Activated CD4-positive, CD25-positive, alpha-beta regulatory T cell treated with anti-CD3 and anti-CD28 coated beads, Interleukin-2, amount 50 U/mL, for 16 hours (primary cell): ENCODE results near the gene DAZAP2.

Source experiments
- DNase-seq: peaks from one replicate; pipeline ENCODE4 v3.0.0-alpha.2; 2020; ENCODE audit warnings: low read depth, low spot score

Gene DAZAP2

GRCh38 chr12:51238510-51239334 lies at the start of gene DAZAP2:
Gene DAZAP2, plus strand, starts transcription at chr12:51238826. Its CDS starts 82 bp downstream, at chr12:51238908.
- peak; percentile 87 for DNase-seq

GRCh38 chr12:51189790-51190355 lies 48.8 kb upstream of the DAZAP2 start:
- DNase-seq: no peak

- no peak for DNase-seq
Observed at GRCh38 chr12:51190820-51191219, 47.8 kb upstream of the DAZAP2 start.

GRCh38 chr12:51191516-51192283 lies 46.9 kb upstream of the DAZAP2 start:
- DNase-seq: no peak

- no peak for DNase-seq
Observed at GRCh38 chr12:51192284-51192671, 46.3 kb upstream of the DAZAP2 start.

GRCh38 chr12:51195841-51196240 lies 42.8 kb upstream of the DAZAP2 start:
- no peak for DNase-seq

GRCh38 chr12:51196547-51196946 lies 42.1 kb upstream of the DAZAP2 start:
- no peak for DNase-seq

- DNase-seq: no peak
Observed at GRCh38 chr12:51197736-51198567, 40.7 kb upstream of the DAZAP2 start.

GRCh38 chr12:51198568-51199365 lies 39.9 kb upstream of the DAZAP2 start:
- no peak for DNase-seq

GRCh38 chr12:51199366-51199945 lies 39.2 kb upstream of the DAZAP2 start:
- no peak for DNase-seq

- DNase-seq: no peak
Observed at GRCh38 chr12:51200156-51200555, 38.5 kb upstream of the DAZAP2 start.

- no peak for DNase-seq
Observed at GRCh38 chr12:51200806-51201205, 37.8 kb upstream of the DAZAP2 start.

GRCh38 chr12:51202718-51203117 lies 35.9 kb upstream of the DAZAP2 start:
- no peak for DNase-seq

GRCh38 chr12:51205350-51205749 lies 33.3 kb upstream of the DAZAP2 start:
- DNase-seq: no peak

GRCh38 chr12:51208016-51208660 lies 30.5 kb upstream of the DAZAP2 start:
- DNase-seq: no peak

GRCh38 chr12:51209259-51209658 lies 29.4 kb upstream of the DAZAP2 start:
- DNase-seq: no peak

- DNase-seq: no peak
Observed at GRCh38 chr12:51210690-51211395, 27.8 kb upstream of the DAZAP2 start.

- DNase-seq: no peak
Observed at GRCh38 chr12:51214895-51215294, 23.7 kb upstream of the DAZAP2 start.

- no peak for DNase-seq
Observed at GRCh38 chr12:51216642-51217041, 22.0 kb upstream of the DAZAP2 start.
